Pancreas (tissue), 10 donors: ENCODE results near the gene FOXC2. TPM values are rescaled to one million over a fixed set of nuclear protein-coding genes. Genes with fewer than 3 reads are reported as not detected.
A peak's percentile ranks its signal among the peaks of the same experiment; 100 is the strongest.

ENCODE experiments used
- ATAC-seq, 4 donors: fragments of 200-7000 bp; cut with Tn5 transposase; one replicate each; pipeline versions ENCODE4 v1.8.0 to v1.9.1; 2020; ENCODE audit warnings: mild to moderate bottlenecking in 4 of 4, moderate library complexity in 4 of 4
- DNase-seq, 6 donors: peaks; one replicate each; pipeline ENCODE4 v3.0.0-alpha.2; 2020
- FAIRE-seq: peaks from 2 replicates; lab custom pipeline; 2012; peaks lifted over from hg19 to GRCh38; lab: Jason Lieb, UNC
- H3K27ac ChIP-seq, 4 donors: fragments of 200-600 bp; sonication (generic); 1 replicate in 3 of 4; 2 replicates in 1 of 4; pipeline versions ENCODE4 v1.5.0 to v1.8.0; 2020
- H3K27me3 ChIP-seq, 4 donors: fragments of 200-600 bp; one replicate each; pipeline ENCODE4 v1.8.0; 2021
- H3K36me3 ChIP-seq, 3 donors: fragments of 200-600 bp; sonication (generic) in 1 of 3; one replicate each; pipeline versions ENCODE4 v1.5.0 to v1.8.0; 2020 to 2021
- H3K4me1 ChIP-seq, 3 donors: fragments of 200-600 bp; one replicate each; pipeline ENCODE4 v1.8.0; 2021
- H3K4me3 ChIP-seq, 4 donors: fragments of 200-600 bp; sonication (generic) in 2 of 4; one replicate each; pipeline versions ENCODE4 v1.5.0 to v1.8.0; 2020 to 2021
- H3K9me3 ChIP-seq, 4 donors: fragments of 200-600 bp; one replicate each; pipeline ENCODE4 v1.8.0; 2021
- CTCF ChIP-seq, 4 donors: fragments of 200-600 bp; sonication (generic) in 3 of 4; IDR thresholded peaks; one replicate each; pipeline versions ENCODE4 v1.5.0 to v1.8.0; 2021; ENCODE audit warnings: antibody characterized with exemption in 4 of 4
- WGBS, 2 donors: extraction: QIAGEN DNeasy Blood & Tissue Kit; methylation state at CpG; one replicate each; pipeline ENCODE4 v1.1.7; 2013; 5-methylcytosine and 5-hydroxymethylcytosine counted together
- intact Hi-C, 3 donors: fragments of 100-400 bp; cut with DNase I; formaldehyde crosslinking; loops; one replicate each; pipeline versions ENCODE4 v1.11.1 to v1.14.2; 2022
- polyA plus RNA-seq, 2 donors: library from polyadenylated mRNA; stranded (reverse); fragments of 200-250 nt; gene quantifications; one replicate each; pipeline ENCODE4 v1.2.3, GENCODE V29; 2013
- total RNA-seq, 6 donors: library from RNA; stranded (reverse); fragmentation: NEBNext Ultra II Directional in 4 of 6; extraction: Animal tissue kit (Norgen Biotek cat#: 25700) in 4 of 6; gene quantifications; one replicate each; pipeline versions ENCODE4 v1.2.1 to v1.2.4, GENCODE V29; 2021 to 2023
- donor health status: healthy with polysubstance abuse.
- donor health status: DM: no; HTN: no; CAD: no; lungs with moderate emphysema.
- donor health status: DM: no; HTN: no; CAD: no.
- donor health status: control.
- donor health status: control.
- donor health status: Bipolar disorder and iron deficiency.
- donor health status: DM: yes; HTN: yes; CAD: no.
- donor health status: DM: no; HTN: no; CAD: no.
- donor health status: DM: no; HTN: no; CAD: no.
- donor health status: DM: yes; HTN: yes; CAD: no.

The FOXC2 gene
- total RNA-seq, result under 1 TPM in 3 of 6 donors, not detected in 3; 0.06 to 0.17 (median 0.12) TPM
- under 1 TPM; 0.19 to 0.23 TPM for polyA plus RNA-seq

GRCh38 chr16:86566601-86566965 lies at the start of gene FOXC2:
Gene FOXC2 (plus strand): TSS chr16:86566829. CDS start chr16:86567336, 507 bp downstream.
- DNase-seq, result peak; percentile 53 to 75 (median 63)
- Histone ChIP-seq H3K9me3 (no peaks in the 10 kb centered on the region), H3K4me1 (peaks cover 0 to 6% (median 0%) of the 10 kb centered on the region in 3 donors), H3K36me3 (no peaks in the 10 kb centered on the region), H3K27me3 (peaks cover 0 to 50% (median 20%) of the 10 kb centered on the region in 4 donors), H3K4me3 (peak within 1 kb of the TSS in 1 of 4 donors; percentile 32), H3K27ac (no peak within 1 kb of the TSS)
- 3 to 4% methylated on average over 30 of the region's 30 CpGs for WGBS, 2 donors
- FAIRE-seq, result no peak
- intact Hi-C loops, result loop anchor here in 2 of 3 donors (5.0 to 10.0 kb wide), 2 partner anchors 711 to 718 kb away; no protein-coding TSS in a partner anchor
- ATAC-seq, result peak in 3 of 4 donors; percentile 40 to 55 (median 54)
- TF ChIP-seq CTCF (IDR thresholded peaks at IDR 0.05), result no peak

DNA sequence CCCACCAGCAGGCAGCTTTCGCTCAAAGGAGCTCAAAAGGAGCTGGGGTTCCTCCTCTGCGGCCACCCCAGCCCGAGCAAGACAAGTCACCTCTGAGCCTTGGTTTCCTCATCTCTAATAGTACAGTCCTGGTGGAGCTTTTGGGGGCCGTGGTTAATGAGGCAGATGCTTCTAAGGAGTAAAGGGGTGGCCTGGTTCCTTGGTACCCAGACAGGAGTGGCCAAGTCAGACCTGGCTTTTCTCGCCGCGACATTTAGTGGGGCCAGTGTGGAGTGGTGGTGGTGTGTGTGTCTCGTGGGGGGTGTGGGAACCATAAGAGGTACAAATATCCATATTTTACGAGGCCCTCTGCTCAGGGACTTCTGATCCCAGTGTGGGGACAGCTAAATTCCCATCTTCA lies 49.6 kb upstream of the FOXC2 start:
- Histone ChIP-seq H3K4me3 (no peak overlapping the region), H3K27me3 (peaks cover 0 to 58% (median 1%) of the 10 kb centered on the region in 4 donors), H3K36me3 (no peaks in the 10 kb centered on the region), H3K4me1 (no peaks in the 10 kb centered on the region), H3K27ac (no peak overlapping the region), H3K9me3 (no peaks in the 10 kb centered on the region)
- ATAC-seq, result no peak
- DNase-seq, result peak in 1 of 6 donors; percentile 18
- FAIRE-seq, result no peak
- 43 to 53% methylated on average over 9 of the region's 9 CpGs for WGBS, 2 donors
- intact Hi-C loops, result loop anchor here (5.0 to 10.0 kb wide), 4 partner anchors 175 to 695 kb away; no protein-coding TSS in a partner anchor
- no peak for TF ChIP-seq CTCF (IDR thresholded peaks at IDR 0.05)

- Histone ChIP-seq H3K4me3 (no peak overlapping the region), H3K27ac (no peak overlapping the region), H3K27me3 (peaks cover 0 to 51% (median 1%) of the 10 kb centered on the region in 4 donors), H3K36me3 (no peaks in the 10 kb centered on the region), H3K4me1 (no peaks in the 10 kb centered on the region), H3K9me3 (no peaks in the 10 kb centered on the region)
- TF ChIP-seq CTCF (IDR thresholded peaks at IDR 0.05), result peak in 3 of 4 donors; percentile 22 to 41 (median 30)
- intact Hi-C loops, result loop anchor here (5.0 to 10.0 kb wide), 4 partner anchors 175 to 695 kb away; no protein-coding TSS in a partner anchor
- DNase-seq (peak in 3 of 6 donors; percentile 33 to 75 (median 37)), ATAC-seq (peak in 3 of 4 donors; percentile 77 to 85 (median 77)), FAIRE-seq (no peak)
- 19 to 21% methylated on average over 17 of the region's 17 CpGs for WGBS, 2 donors
Measured at GRCh38 chr16:86517652-86518258, 48.9 kb upstream of the FOXC2 start.

DNA sequence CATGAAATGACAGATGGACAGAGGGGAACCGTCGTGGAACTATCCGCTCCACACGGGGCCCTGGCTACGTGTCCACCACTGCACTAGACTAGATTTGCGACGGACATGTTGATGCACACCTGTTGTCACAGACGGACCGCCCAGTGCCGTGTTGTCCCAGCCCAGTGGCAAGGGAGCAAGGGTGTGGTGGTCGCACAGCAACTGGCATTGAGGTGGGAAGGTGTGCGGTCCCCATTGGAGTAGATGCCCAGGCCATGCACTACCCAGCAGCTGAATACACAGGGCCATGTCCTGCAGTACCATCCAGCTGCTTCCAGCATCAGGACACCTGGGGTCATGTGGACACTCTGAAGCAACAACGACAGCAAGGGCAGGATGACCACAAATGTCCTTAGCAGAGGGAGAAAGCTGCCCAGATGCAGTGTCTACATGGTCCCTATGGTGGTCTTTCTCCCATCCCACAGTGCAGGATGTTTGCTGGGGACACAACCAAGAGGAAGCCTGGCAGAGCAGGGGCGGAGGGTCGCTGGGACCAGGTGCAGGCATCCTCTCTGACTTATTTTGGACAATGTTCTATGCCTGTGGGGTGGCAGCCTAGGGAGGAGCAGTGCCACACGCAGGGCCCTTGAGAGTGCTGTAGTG lies 47.5 kb upstream of the FOXC2 start:
- Histone ChIP-seq H3K4me3 (no peak overlapping the region), H3K27me3 (peaks cover 0 to 40% (median 1%) of the 10 kb centered on the region in 4 donors)
- DNase-seq, result no peak

More for the DNA sequence above, 47.5 kb upstream of the FOXC2 start:
- no peak for TF ChIP-seq CTCF (IDR thresholded peaks at IDR 0.05)
- no peak for FAIRE-seq
- H3K36me3 ChIP-seq, result no peaks in the 10 kb centered on the region
- no peaks in the 10 kb centered on the region for H3K4me1 ChIP-seq
- no peaks in the 10 kb centered on the region for H3K9me3 ChIP-seq
- intact Hi-C loops, result loop anchor here (5.0 to 10.0 kb wide), 4 partner anchors 177 to 697 kb away; no protein-coding TSS in a partner anchor
- no peak for ATAC-seq
- 72 to 84% methylated on average over 16 of the region's 16 CpGs for WGBS, 2 donors
- H3K27ac ChIP-seq, result no peak overlapping the region
